D721Med (cell line): ENCODE data around the gene SYNE4.

Experiments
- DNase-seq: peaks from one replicate; pipeline ENCODE4 v3.0.0; 2011; ENCODE audit warnings: low spot score; ENCODE audit not compliant: insufficient read length
- FAIRE-seq: peaks from 2 replicates; lab custom pipeline; 2011; peaks lifted over from hg19 to GRCh38; lab: Jason Lieb, UNC
- TF ChIP-seq, protein P1 (sequence below): IDR thresholded peaks from 2 replicates; pipeline ENCODE4 v1.5.1; 2012; ENCODE audit warnings: mild to moderate bottlenecking, control low read depth; ENCODE audit not compliant: insufficient read depth; ENCODE audit errors: missing control alignments

SYNE4 gene, protein sequence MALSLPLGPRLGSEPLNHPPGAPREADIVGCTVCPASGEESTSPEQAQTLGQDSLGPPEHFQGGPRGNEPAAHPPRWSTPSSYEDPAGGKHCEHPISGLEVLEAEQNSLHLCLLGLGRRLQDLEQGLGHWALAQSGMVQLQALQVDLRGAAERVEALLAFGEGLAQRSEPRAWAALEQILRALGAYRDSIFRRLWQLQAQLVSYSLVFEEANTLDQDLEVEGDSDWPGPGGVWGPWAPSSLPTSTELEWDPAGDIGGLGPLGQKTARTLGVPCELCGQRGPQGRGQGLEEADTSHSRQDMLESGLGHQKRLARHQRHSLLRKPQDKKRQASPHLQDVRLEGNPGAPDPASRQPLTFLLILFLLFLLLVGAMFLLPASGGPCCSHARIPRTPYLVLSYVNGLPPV

DNA sequence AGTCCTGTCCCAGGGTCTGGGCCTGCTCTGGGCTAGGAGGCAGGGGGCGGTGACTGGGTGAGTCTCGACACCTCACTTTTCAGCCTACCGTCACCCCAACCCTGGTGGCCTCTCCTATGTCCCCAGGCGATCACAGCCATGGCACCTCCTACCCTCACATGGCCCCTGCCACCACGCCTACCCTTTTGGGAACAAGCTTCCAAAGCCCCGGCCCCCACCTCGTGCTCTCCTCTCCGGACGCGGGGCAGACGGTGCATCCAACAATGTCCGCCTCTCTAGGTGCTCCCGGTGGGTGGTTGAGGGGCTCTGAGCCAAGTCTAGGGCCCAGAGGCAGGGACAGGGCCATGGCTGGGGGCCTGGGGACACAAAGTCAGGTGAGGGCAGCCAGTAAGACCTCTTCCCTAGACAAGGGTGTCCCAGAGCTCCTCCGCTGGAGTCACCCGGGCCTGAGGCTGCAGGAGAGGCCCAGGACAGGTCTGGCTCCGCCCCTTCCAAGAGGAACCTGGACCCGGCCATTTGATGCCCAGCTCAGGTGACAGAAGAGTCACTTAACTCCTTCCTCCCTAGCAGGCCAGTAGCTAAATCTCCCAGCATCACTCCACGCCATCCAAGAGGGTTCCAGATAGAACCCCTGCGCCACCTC is at the start of gene SYNE4:
Gene SYNE4 (minus strand): TSS at position 478 of the 643 bp plus-strand sequence. CDS start 132 bp downstream, at position 346.
- DNase-seq = no peak
- TF ChIP-seq, protein P1, sequence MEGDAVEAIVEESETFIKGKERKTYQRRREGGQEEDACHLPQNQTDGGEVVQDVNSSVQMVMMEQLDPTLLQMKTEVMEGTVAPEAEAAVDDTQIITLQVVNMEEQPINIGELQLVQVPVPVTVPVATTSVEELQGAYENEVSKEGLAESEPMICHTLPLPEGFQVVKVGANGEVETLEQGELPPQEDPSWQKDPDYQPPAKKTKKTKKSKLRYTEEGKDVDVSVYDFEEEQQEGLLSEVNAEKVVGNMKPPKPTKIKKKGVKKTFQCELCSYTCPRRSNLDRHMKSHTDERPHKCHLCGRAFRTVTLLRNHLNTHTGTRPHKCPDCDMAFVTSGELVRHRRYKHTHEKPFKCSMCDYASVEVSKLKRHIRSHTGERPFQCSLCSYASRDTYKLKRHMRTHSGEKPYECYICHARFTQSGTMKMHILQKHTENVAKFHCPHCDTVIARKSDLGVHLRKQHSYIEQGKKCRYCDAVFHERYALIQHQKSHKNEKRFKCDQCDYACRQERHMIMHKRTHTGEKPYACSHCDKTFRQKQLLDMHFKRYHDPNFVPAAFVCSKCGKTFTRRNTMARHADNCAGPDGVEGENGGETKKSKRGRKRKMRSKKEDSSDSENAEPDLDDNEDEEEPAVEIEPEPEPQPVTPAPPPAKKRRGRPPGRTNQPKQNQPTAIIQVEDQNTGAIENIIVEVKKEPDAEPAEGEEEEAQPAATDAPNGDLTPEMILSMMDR = no peak
- no peak for FAIRE-seq

DNA sequence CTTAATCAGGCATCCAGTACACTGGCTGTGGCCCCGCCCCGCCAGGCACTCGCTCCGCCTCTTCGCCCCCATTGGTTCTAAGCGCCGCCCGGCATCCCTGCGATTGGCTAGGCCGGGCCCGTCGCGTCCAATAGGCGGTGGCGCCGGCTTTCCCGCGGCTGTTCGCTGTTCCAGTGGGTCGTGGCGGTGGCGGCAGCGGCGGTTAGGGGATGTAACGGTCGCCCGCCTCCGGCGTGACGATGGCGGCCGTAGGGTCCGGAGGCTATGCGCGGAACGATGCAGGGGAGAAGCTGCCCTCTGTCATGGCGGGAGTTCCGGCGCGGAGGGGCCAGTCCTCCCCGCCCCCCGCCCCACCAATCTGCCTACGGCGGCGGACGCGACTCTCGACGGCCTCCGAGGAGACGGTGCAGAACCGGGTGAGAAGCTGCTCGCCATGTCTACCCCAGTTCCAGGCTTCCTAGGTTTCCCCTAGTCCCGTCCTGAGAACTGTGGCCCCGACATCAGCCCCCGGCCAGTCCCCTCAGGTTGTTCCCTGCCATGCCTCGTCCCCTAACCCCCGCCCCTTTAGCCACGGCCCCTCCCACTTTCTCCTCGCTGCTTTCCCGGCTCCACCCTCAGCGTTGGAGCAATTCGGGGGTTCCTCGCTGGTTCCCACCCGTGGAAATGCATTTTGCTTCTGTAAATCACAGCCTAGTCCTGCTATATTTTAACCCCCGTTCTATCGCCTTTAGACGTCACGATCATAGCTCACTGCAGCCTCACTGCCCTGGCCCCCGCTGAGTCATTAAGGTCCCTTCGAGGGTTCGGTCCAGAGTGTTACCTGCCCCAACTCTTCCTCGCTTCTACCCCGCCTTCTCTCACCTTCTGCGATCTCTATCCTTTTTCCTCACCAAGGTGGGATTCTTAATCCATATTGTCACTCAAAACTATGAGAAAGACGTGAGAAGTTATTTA is 46.4 kb upstream of the SYNE4 start, which contains the start of gene WDR62:
Gene WDR62 (plus strand): TSS at position 165 of the 954 bp plus-strand sequence. CDS start 75 bp downstream, at position 240.
- TF ChIP-seq, protein P1 = no peak
- DNase-seq (peak; percentile 75), FAIRE-seq (no peak)

DNA sequence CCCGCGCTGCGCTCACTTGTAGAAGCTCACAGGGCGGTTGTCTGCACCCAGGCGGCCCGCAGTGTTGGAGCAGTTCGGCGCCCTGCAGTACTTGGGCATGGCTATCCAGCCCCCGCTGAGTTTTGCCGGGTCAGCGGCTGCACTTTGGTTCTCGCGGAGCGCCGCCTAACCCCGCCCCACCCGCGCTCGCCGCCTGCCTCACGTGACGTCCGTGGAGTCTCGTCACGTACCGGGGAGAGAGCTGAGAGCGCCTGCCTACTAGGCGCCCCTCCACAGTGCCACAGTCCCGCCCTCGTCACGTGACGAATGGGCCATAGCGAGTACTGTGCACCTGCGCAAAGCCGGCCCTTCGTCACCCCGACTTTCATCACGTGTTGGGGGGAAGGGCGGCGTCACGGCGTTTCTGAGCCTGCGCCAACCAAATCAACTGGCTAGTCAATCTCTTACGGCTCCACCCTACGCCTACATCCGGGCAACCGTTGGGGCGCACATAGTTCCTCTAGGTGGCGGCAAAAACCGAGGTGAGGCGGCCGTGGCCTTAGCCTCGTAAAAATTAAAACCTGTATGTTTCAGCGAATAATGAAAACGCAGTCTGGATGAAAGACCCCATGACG is 45.6 kb upstream of the SYNE4 start, which contains the start of gene THAP8:
Gene THAP8 (minus strand): TSS at position 167 of the 614 bp plus-strand sequence. CDS start 68 bp downstream, at position 99.
- DNase-seq (peak; percentile 86), FAIRE-seq (no peak)
- TF ChIP-seq, protein P1 = peak; percentile 32

DNA sequence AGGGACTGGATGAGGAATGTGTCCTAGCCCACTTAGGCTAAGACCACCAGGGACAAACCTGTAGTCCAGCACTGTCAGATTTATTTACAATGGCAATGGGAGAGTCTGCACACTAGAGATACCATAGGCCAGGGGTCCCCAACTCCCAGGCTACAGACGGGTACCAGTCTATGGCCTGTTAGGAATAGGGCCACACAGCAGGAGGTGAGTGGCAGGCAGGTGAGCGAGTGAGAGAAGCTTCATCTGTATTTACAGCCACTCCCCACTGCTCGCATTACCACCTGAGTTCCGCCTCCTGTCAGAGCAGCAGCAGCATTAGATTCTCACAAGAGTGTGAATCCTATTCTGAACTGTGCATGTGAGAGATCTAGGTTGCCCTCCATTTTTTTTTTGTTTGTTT is 43.0 kb upstream of the SYNE4 start:
- FAIRE-seq (no peak), DNase-seq (no peak)
- TF ChIP-seq, protein P1 = no peak

DNA sequence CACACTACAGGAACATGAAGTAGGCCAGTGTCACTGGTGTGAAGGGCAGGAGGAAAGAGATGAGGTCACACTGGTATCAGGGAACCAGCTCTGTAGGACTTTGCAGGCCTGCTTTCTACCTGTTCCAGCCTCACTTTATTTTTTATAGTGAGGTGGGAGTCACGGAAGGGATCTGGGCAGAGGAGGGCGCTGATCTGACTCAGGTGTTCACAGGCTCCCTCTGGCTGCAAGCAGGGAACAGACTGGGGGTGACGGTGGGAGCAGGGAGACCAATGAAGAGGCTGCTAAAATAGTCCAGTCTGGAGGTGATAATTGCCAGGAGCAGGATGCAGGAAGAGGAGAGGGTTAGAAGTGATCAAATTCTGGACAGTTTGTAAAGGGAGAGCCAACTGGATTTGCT is 42.6 kb upstream of the SYNE4 start:
- FAIRE-seq (no peak), DNase-seq (no peak)
- TF ChIP-seq, protein P1 = peak; percentile 46

DNA sequence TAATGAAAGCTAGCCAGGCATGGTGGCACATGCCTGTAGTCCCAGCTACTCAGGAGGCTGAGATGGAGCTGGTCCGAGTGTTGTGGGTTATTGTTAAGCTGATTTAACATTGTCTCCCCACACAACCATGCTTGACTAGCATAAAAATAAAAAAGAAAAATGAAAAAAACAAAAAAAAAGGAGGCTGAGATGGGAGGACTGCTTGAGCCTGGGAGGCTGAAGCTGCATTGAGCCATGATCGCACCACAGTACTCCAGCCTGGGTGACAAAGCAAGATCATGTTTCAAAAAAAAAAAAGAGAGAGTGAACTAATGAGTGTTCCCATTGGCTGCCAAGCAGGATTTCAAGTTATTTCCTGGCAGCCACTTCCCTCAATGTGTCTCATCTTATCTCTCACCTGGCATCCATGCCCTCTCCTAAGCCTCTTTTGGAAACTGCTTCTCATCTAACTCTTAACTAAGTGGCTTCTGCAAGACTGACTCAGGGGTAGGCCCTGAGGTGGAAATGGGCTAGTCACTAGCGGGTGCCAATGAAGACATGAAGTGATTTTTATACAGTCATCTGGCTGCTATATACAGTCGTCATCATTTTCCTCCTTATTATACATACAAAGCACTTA is 40.6 kb upstream of the SYNE4 start:
- FAIRE-seq (no peak), DNase-seq (no peak)
- TF ChIP-seq, protein P1 = no peak
